ENCODE results near the gene GOLGA8J.

- no peak for TF ChIP-seq CTCF (IDR thresholded peaks at IDR 0.05)
- TF ChIP-seq POLR2A (IDR thresholded peaks at IDR 0.05) = no peak
Observed at GRCh38 chr15:30046430-30046829, 36.3 kb upstream of the GOLGA8J start.

All from thyroid gland (tissue), 4 donors.